Fibroblast of skin of abdomen (primary cell): Measurements from ENCODE around the gene POLR2E.

Experiments used
- DNase-seq: peaks from one replicate; pipeline ENCODE4 v3.0.0-alpha.2; 2013

The POLR2E gene

GRCh38 chr19:1063909-1064660, 31.1 kb downstream of the POLR2E start:
- DNase-seq: no peak

GRCh38 chr19:1063030-1063908, 31.9 kb downstream of the POLR2E start:
- no peak for DNase-seq

GRCh38 chr19:1062387-1063029, 32.7 kb downstream of the POLR2E start:
- no peak for DNase-seq

- DNase-seq: no peak
These were observed 33.2 kb downstream of the POLR2E start for GRCh38 chr19:1061987-1062386.

- no peak for DNase-seq
These were observed 34.5 kb downstream of the POLR2E start for GRCh38 chr19:1060689-1061088.

GRCh38 chr19:1058112-1058511, 37.1 kb downstream of the POLR2E start:
- DNase-seq: no peak

- DNase-seq: peak; percentile 53
These were observed 37.9 kb downstream of the POLR2E start for GRCh38 chr19:1057176-1057855.

- no peak for DNase-seq
These were observed 39.1 kb downstream of the POLR2E start for GRCh38 chr19:1055886-1056620.

- no peak for DNase-seq
These were observed 40.1 kb downstream of the POLR2E start for GRCh38 chr19:1055028-1055425.

GRCh38 chr19:1054102-1055027, 40.8 kb downstream of the POLR2E start:
- DNase-seq: no peak

GRCh38 chr19:1053176-1054101, 41.7 kb downstream of the POLR2E start:
- DNase-seq: no peak

GRCh38 chr19:1052349-1052975, 42.7 kb downstream of the POLR2E start:
- no peak for DNase-seq

GRCh38 chr19:1051791-1052190, 43.4 kb downstream of the POLR2E start:
- DNase-seq: no peak

- no peak for DNase-seq
These were observed 44.0 kb downstream of the POLR2E start for GRCh38 chr19:1050989-1051788.

GRCh38 chr19:1049800-1050199, 45.4 kb downstream of the POLR2E start:
- DNase-seq: no peak

GRCh38 chr19:1049106-1049505, 46.1 kb downstream of the POLR2E start:
- DNase-seq: no peak

GRCh38 chr19:1047696-1048147, 47.5 kb downstream of the POLR2E start:
- DNase-seq: no peak
